OCI-LY3 (cell line): ENCODE results near the gene LYPD5.

Source experiments
- H2AFZ ChIP-seq: fragments of 200-600, 300-600 bp; shearing (Covaris generic); 2 replicates; pipeline ENCODE4 v1.6.0; 2014; ENCODE audit warnings: antibody characterized with exemption, low read depth, low read length
- H3K27ac ChIP-seq: fragments of 200-600, 300-600 bp; sonication (generic); 2 replicates; pipeline ENCODE4 v1.5.1; 2014; ENCODE audit warnings: mild to moderate bottlenecking, low read length, moderate library complexity, mixed read lengths
- H3K27me3 ChIP-seq: fragments of 200-600, 300-600 bp; sonication (generic); 2 replicates; pipeline ENCODE4 v1.6.1; 2014; ENCODE audit warnings: low read depth, low read length, mixed read lengths
- H3K36me3 ChIP-seq: fragments of 200-600, 300-600 bp; sonication (generic); replicated peaks from 2 replicates; pipeline ENCODE3; 2014; ENCODE audit warnings: low read depth, low read length, mixed read lengths
- H3K4me1 ChIP-seq: fragments of 300-600, 200-600 bp; sonication (generic); 2 replicates; pipeline ENCODE4 v1.6.1; 2014; ENCODE audit warnings: low read length, mixed read lengths
- H3K4me2 ChIP-seq: fragments of 200-600, 300-600 bp; sonication (generic); 2 replicates; pipeline ENCODE4 v1.6.1; 2014; ENCODE audit warnings: low read length, mixed read lengths
- H3K4me3 ChIP-seq: fragments of 300-600, 200-600 bp; sonication (generic); 2 replicates; pipeline ENCODE4 v1.5.1; 2014; ENCODE audit warnings: antibody characterized with exemption, mild to moderate bottlenecking, low read length, moderate library complexity
- H3K79me2 ChIP-seq: fragments of 300-600, 200-600 bp; shearing (Covaris generic); 2 replicates; pipeline ENCODE4 v1.6.1; 2014; ENCODE audit warnings: mild to moderate bottlenecking, low read length, mixed read lengths
- H3K9ac ChIP-seq: fragments of 300-600, 200-600 bp; shearing (Covaris generic); 2 replicates; pipeline ENCODE4 v1.6.0; 2014; ENCODE audit warnings: mild to moderate bottlenecking, low read length, moderate library complexity
- H3K9me3 ChIP-seq: fragments of 200-600, 300-600 bp; shearing (Covaris generic); 2 replicates; pipeline ENCODE4 v1.6.1; 2014; ENCODE audit warnings: low read length, mixed read lengths; ENCODE audit not compliant: insufficient read depth
- H4K20me1 ChIP-seq: fragments of 200-600, 300-600 bp; sonication (generic); 2 replicates; pipeline ENCODE4 v1.6.1; 2016; ENCODE audit warnings: low read length, mixed read lengths; ENCODE audit not compliant: insufficient read depth
- CTCF ChIP-seq: fragments of 200-600, 300-600 bp; sonication (generic); IDR thresholded peaks from 2 replicates; pipeline ENCODE4 v1.5.1; 2014; ENCODE audit warnings: antibody characterized with exemption, low read length, low read depth
- EZH2phosphoT487 ChIP-seq: fragments of 200-600 bp; shearing (Covaris generic); IDR thresholded peaks from 2 replicates; pipeline ENCODE4 v1.6.1; 2018; ENCODE audit warnings: antibody characterized with exemption, mixed run types, low read depth

Gene LYPD5

GRCh38 chr19:43798026-43798545 is 4.2 kb downstream of the LYPD5 start:
- no peaks in the 10 kb centered on the region for H3K9me3 ChIP-seq
- H3K79me2 ChIP-seq: no peaks in the 10 kb centered on the region
- TF ChIP-seq CTCF: no peak
- TF ChIP-seq EZH2phosphoT487: no peak
- H3K27me3 ChIP-seq: no peaks in the 10 kb centered on the region; the same call in 1 of the 2 replicates
- H2AFZ ChIP-seq: no peak overlapping the region
- H4K20me1 ChIP-seq: no peaks in the 10 kb centered on the region
- H3K4me2 ChIP-seq: no peak overlapping the region
- H3K27ac ChIP-seq: no peak overlapping the region
- H3K9ac ChIP-seq: no peak overlapping the region
- H3K4me3 ChIP-seq: no peak overlapping the region
- H3K36me3 ChIP-seq: no peaks in the 10 kb centered on the region
- H3K4me1 ChIP-seq: no peaks in the 10 kb centered on the region

GRCh38 chr19:43797556-43797955 is 4.7 kb downstream of the LYPD5 start:
- Histone ChIP-seq H3K9me3 (no peaks in the 10 kb centered on the region), H3K79me2 (no peaks in the 10 kb centered on the region), H3K9ac (no peak overlapping the region), H3K27ac (no peak overlapping the region), H4K20me1 (no peaks in the 10 kb centered on the region), H3K36me3 (no peaks in the 10 kb centered on the region), H3K4me2 (no peak overlapping the region), H3K4me3 (no peak overlapping the region), H3K4me1 (no peaks in the 10 kb centered on the region), H3K27me3 (no peaks in the 10 kb centered on the region; the same call in 1 of the 2 replicates), H2AFZ (no peak overlapping the region)
- no peak for TF ChIP-seq EZH2phosphoT487

DNA sequence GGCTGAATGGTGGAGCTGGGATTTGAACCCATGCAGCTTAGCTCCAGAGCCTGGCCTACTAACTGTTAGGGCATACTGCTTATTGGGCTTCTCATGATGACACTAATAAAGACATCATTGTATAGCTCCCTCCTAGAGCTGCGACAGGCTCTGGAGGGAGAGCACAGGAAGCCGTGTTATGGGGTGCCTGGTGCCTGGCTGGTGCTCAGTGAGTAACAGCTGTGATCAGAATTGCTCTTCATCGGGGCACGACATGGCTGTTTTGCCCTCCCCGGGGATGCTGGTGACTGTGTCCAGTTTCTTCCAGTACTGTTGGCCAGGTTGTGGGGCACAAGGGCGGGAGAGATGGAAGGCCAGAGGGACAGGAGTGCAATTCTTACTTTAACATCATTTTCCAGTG is 5.1 kb downstream of the LYPD5 start:
- TF ChIP-seq CTCF: no peak
- no peak for TF ChIP-seq EZH2phosphoT487
- Histone ChIP-seq H3K9ac (no peak overlapping the region), H2AFZ (no peak overlapping the region), H3K27ac (no peak overlapping the region), H3K4me3 (no peak overlapping the region), H3K4me2 (no peak overlapping the region), H3K27me3 (no peaks in the 10 kb centered on the region; the same call in 1 of the 2 replicates), H4K20me1 (no peaks in the 10 kb centered on the region), H3K4me1 (no peaks in the 10 kb centered on the region), H3K9me3 (no peaks in the 10 kb centered on the region), H3K79me2 (no peaks in the 10 kb centered on the region), H3K36me3 (no peaks in the 10 kb centered on the region)

GRCh38 chr19:43790587-43790986 is 11.7 kb downstream of the LYPD5 start:
- H3K9ac ChIP-seq: no peak overlapping the region
- H3K36me3 ChIP-seq: no peaks in the 10 kb centered on the region
- H3K27ac ChIP-seq: no peak overlapping the region
- H3K27me3 ChIP-seq: no peaks in the 10 kb centered on the region; the same call in 1 of the 2 replicates
- TF ChIP-seq EZH2phosphoT487: no peak
- no peak for TF ChIP-seq CTCF
- no peak overlapping the region for H2AFZ ChIP-seq
- peak overlapping the region; percentile 33; the same call in 1 of the 2 replicates for H3K4me2 ChIP-seq
- no peak overlapping the region for H3K4me3 ChIP-seq
- no peaks in the 10 kb centered on the region for H3K79me2 ChIP-seq
- H3K9me3 ChIP-seq: no peaks in the 10 kb centered on the region
- peaks cover 6% of the 10 kb centered on the region for H3K4me1 ChIP-seq
- no peaks in the 10 kb centered on the region for H4K20me1 ChIP-seq
